ENCODE results near the gene SPRR3.

SPRR3 gene

DNA sequence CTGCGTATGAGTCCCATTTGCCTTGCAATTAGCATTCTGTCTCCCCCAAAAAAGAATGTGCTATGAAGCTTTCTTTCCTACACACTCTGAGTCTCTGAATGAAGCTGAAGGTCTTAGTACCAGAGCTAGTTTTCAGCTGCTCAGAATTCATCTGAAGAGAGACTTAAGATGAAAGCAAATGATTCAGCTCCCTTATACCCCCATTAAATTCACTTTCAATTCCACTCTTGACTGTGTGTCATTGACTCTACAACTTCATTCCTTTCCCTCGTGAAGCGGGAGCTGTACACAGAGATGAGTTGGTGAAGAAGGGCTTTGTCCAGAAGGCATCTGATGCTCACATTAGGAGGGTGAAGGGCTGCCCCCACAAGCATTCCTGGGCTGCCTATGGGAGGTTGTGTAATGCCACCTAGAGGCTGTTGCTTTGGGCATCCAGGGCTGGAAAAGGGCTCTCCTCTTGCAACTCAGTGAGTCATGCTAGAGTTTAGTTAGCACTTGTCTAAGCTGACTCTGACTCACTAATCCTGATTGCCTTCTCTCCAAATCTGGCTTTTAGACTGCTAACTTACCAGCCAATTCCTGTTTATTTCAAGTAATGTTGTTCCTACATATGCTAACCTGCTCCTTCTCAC lies 31.2 kb downstream of the SPRR3 start:
- DNase-seq (ENCODE audit: low read depth), result peak; percentile 52
- H3K4me3 ChIP-seq (ENCODE audit: low read depth, low read length), result no peak overlapping the region
- TF ChIP-seq, protein P1, sequence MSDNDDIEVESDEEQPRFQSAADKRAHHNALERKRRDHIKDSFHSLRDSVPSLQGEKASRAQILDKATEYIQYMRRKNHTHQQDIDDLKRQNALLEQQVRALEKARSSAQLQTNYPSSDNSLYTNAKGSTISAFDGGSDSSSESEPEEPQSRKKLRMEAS (IDR thresholded peaks at IDR 0.05; ENCODE audit: low read depth, low read length), result no peak
- TF ChIP-seq POLR2A (IDR thresholded peaks at IDR 0.05; ENCODE audit: extremely low read depth, insufficient read length), result no peak
- TF ChIP-seq, protein P2, sequence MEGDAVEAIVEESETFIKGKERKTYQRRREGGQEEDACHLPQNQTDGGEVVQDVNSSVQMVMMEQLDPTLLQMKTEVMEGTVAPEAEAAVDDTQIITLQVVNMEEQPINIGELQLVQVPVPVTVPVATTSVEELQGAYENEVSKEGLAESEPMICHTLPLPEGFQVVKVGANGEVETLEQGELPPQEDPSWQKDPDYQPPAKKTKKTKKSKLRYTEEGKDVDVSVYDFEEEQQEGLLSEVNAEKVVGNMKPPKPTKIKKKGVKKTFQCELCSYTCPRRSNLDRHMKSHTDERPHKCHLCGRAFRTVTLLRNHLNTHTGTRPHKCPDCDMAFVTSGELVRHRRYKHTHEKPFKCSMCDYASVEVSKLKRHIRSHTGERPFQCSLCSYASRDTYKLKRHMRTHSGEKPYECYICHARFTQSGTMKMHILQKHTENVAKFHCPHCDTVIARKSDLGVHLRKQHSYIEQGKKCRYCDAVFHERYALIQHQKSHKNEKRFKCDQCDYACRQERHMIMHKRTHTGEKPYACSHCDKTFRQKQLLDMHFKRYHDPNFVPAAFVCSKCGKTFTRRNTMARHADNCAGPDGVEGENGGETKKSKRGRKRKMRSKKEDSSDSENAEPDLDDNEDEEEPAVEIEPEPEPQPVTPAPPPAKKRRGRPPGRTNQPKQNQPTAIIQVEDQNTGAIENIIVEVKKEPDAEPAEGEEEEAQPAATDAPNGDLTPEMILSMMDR (IDR thresholded peaks at IDR 0.05; ENCODE audit: low read depth, low read length), result peak; percentile 39
- no peak for TF ChIP-seq MYC (IDR thresholded peaks at IDR 0.05; ENCODE audit: low read depth, low read length)

DNA sequence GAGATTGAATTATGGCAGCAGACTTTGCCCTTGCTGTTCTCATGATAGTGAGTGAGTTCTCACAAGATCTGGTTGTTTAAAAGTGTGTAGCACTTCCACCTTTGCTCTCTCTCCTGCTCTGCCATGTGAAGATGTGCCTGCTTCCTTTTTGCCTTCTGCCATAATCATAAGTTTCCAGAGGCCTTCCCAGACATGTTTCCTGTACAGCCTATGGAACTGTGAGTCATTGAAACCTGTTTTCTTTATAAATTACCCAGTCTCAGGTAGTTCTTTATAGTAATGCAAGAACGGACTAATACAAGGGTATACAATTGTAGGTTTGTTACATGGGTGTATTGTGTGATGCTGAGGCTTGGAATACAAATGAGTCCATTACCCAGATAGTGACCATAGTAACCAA lies 33.7 kb downstream of the SPRR3 start:
- no peak overlapping the region for H3K4me3 ChIP-seq (ENCODE audit: low read depth, low read length)
- no peak for DNase-seq (ENCODE audit: low read depth)
- no peak for TF ChIP-seq POLR2A (IDR thresholded peaks at IDR 0.05; ENCODE audit: extremely low read depth, insufficient read length)
- TF ChIP-seq, protein P2 (IDR thresholded peaks at IDR 0.05; ENCODE audit: low read depth, low read length), result no peak
- no peak for TF ChIP-seq MYC (IDR thresholded peaks at IDR 0.05; ENCODE audit: low read depth, low read length)
- TF ChIP-seq, protein P1 (IDR thresholded peaks at IDR 0.05; ENCODE audit: low read depth, low read length), result no peak

DNA sequence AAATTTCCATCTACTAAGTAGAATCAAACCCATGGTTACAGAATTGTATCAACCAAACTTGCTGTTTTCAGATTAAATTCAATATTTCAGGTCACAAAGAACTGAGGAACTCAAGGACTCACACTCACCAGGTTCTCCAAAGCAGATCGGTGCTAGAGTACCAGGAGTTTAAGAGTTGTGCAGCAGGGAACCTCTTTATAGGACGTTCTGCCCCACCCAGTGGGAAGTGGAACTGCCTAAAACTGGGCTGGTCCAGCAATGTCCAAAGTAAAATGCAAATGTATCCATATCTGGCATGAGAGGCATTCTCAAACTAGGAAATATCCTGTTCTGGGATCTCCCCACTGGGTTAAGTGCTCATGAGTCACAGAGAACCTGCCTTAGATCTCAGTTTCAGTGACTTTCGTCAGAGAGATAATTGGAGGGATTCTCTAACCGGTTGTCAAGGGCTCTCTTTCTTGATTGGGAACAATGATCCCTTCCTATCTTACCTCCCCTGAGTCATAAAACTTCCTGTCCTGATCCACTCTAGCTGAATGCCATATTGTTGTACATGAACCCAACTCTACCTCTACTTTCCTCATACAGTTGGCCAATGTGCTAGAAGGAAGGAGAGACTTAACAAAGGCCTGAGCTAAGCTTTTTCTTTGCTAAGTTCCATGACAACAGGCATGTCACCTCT lies 39.5 kb downstream of the SPRR3 start, which contains the start of gene SPRR2D:
SPRR2D (minus strand) TSS at position 171 of the 682 bp plus-strand sequence. CDS start 774 bp downstream, outside the sequence.
- no peak for TF ChIP-seq POLR2A (IDR thresholded peaks at IDR 0.05; ENCODE audit: extremely low read depth, insufficient read length)
- TF ChIP-seq, protein P2 (IDR thresholded peaks at IDR 0.05; ENCODE audit: low read depth, low read length), result no peak
- no peak within 1 kb of the TSS for H3K4me3 ChIP-seq (ENCODE audit: low read depth, low read length)
- no peak for DNase-seq (ENCODE audit: low read depth)

DNA sequence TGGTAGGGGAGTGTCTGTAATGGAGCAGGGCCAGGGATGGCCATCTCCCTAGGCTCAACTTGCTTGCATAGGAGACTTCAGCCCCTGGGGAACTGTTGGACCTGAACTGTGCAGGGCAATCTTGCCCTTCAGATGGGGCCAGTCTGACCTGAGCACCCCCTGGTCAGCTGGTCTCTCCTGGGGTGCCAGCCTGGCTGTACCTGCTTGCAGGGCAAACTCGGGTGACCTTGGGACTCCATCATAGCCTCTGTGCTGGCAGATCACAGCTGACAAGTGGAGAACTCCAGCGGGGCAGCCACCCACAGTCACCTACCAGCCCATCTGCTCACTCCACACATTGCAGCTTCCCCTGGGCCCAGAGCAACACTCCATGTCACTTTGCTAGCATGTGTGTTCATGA lies 47.7 kb downstream of the SPRR3 start:
- TF ChIP-seq, protein P1 (IDR thresholded peaks at IDR 0.05; ENCODE audit: low read depth, low read length), result no peak
- TF ChIP-seq MYC (IDR thresholded peaks at IDR 0.05; ENCODE audit: low read depth, low read length), result no peak
- TF ChIP-seq POLR2A (IDR thresholded peaks at IDR 0.05; ENCODE audit: extremely low read depth, insufficient read length), result no peak
- TF ChIP-seq, protein P2 (IDR thresholded peaks at IDR 0.05; ENCODE audit: low read depth, low read length), result no peak
- DNase-seq (ENCODE audit: low read depth), result no peak

More for the DNA sequence above, 47.7 kb downstream of the SPRR3 start:
- H3K4me3 ChIP-seq (ENCODE audit: low read depth, low read length), result no peak overlapping the region

Data from NB4 (cell line).